Mucosa of stomach (tissue), 1 donor: ENCODE results near the gene LRMDA.

Experiments used
- H3K27me3 ChIP-seq: one replicate; pipeline ENCODE4 v1.7.0; 2013; ENCODE audit warnings: mild to moderate bottlenecking, low read length; ENCODE audit not compliant: control insufficient read depth, insufficient read depth
- H3K36me3 ChIP-seq: one replicate; pipeline ENCODE4 v1.7.0; 2013; ENCODE audit warnings: low read length; ENCODE audit not compliant: control insufficient read depth, insufficient read depth
- H3K4me1 ChIP-seq: one replicate; pipeline ENCODE4 v1.7.0; 2013; ENCODE audit warnings: mild to moderate bottlenecking, low read length; ENCODE audit not compliant: control insufficient read depth, insufficient read depth
- H3K4me3 ChIP-seq: one replicate; pipeline ENCODE4 v1.7.0; 2013; ENCODE audit warnings: low read length
- H3K9ac ChIP-seq: one replicate; pipeline ENCODE4 v1.7.0; 2013; ENCODE audit warnings: mild to moderate bottlenecking, low read length, moderate library complexity
- H3K9me3 ChIP-seq: one replicate; pipeline ENCODE4 v1.7.0; 2013; ENCODE audit warnings: mild to moderate bottlenecking, low read length, moderate library complexity; ENCODE audit not compliant: control insufficient read depth
- donor health status: Pancreatic carcinoma.

LRMDA gene

DNA sequence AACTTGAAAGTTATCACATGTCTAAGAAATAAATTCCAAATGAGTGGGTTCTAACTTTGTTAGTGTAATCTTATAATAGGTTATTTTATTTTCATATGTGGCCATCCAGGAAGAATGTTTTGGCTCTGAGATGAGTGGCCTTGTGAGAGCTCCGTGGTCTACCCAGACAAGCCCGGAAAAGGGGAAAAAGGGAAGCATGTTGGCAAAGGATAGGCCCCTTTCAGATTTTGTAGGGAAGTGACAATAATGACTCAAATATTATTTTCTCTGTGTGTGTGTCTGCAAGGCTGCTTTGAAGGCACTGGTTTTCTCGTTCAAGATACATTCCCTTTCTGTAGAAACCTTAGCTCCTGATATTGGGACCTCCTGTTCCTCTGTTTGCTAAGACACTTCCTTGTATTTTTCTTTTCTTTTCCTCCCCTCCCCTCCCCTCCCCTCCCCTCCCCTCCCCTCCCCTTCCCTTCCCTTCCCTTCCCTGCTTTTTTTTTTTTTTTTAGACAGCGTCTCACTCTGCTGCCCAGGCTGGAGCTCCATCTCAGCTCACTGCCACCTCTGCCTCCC, 240.8 kb downstream of the LRMDA start:
- Histone ChIP-seq H3K4me1 (no peaks in the 10 kb centered on the region), H3K9ac (no peak overlapping the region), H3K36me3 (no peaks in the 10 kb centered on the region), H3K4me3 (no peak overlapping the region), H3K9me3 (no peaks in the 10 kb centered on the region), H3K27me3 (no peaks in the 10 kb centered on the region)

- H3K4me1 ChIP-seq = no peaks in the 10 kb centered on the region
- H3K9me3 ChIP-seq = no peaks in the 10 kb centered on the region
- no peaks in the 10 kb centered on the region for H3K27me3 ChIP-seq
- no peak overlapping the region for H3K4me3 ChIP-seq
- H3K9ac ChIP-seq = no peak overlapping the region
- no peaks in the 10 kb centered on the region for H3K36me3 ChIP-seq
Measured at GRCh38 chr10:75672842-75673241, 241.4 kb downstream of the LRMDA start.

DNA sequence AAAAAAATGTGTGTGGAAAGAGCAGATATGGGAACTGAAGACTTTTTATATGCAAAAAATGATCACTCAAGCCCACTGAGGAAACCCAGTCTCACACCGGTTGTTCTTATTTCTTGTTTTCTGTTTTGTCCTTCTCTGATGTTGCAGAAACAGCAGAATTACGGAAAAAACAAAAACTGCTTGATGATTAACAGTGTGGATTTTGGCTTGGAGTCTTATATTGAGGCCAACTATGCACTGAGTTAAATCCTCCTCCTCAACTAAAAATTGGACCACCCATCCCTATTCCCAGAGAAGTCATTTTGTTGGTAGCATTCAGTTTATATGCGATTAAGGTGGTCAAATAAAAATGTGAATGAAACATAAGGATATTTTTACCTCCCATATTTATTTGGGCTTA, 246.1 kb downstream of the LRMDA start:
- no peaks in the 10 kb centered on the region for H3K27me3 ChIP-seq
- no peaks in the 10 kb centered on the region for H3K36me3 ChIP-seq
- H3K4me3 ChIP-seq = no peak overlapping the region
- no peaks in the 10 kb centered on the region for H3K9me3 ChIP-seq
- H3K9ac ChIP-seq = no peak overlapping the region
- no peaks in the 10 kb centered on the region for H3K4me1 ChIP-seq

DNA sequence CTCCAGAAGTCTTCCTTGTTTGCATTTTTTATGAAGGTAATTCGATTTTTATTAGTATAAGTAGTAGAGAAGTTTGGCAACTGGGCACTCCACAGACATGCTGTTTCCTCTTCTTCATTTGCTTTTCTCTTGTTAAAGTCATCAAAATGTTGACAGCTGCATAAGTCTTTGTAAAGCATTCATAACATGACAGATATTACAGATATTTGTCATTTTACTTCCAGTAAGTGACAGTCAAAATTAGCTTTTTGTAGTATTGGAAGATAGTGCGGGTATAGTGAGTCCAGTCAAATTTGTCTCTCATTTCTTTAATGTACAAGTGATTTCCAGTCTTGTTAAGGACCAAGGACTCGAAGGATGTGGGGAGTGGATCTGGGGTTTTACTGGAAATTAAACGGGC, 247.1 kb downstream of the LRMDA start:
- Histone ChIP-seq H3K4me1 (no peaks in the 10 kb centered on the region), H3K36me3 (no peaks in the 10 kb centered on the region), H3K4me3 (no peak overlapping the region), H3K9ac (no peak overlapping the region), H3K9me3 (no peaks in the 10 kb centered on the region), H3K27me3 (no peaks in the 10 kb centered on the region)

DNA sequence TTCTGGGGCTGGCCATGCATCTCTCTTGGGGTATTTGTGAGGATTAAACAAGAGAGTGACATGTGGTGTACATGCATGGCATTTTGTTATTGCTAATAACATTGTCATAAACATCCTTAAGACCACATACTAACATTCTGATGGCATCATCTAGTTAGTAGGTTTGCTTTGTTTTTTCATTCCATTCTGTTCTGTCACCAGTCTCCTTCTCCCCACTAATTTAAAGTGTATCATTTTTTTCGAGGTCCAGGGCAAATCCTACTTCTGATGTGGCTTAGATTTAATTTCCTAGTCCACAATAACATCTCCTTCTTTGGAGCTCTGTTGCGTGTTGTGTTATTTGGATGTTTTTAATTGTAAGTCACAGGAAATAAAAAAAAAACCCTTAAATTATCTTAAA, 248.1 kb downstream of the LRMDA start:
- no peaks in the 10 kb centered on the region for H3K4me1 ChIP-seq
- no peaks in the 10 kb centered on the region for H3K9me3 ChIP-seq
- no peak overlapping the region for H3K9ac ChIP-seq
- no peaks in the 10 kb centered on the region for H3K27me3 ChIP-seq
- no peak overlapping the region for H3K4me3 ChIP-seq
- H3K36me3 ChIP-seq = no peaks in the 10 kb centered on the region

DNA sequence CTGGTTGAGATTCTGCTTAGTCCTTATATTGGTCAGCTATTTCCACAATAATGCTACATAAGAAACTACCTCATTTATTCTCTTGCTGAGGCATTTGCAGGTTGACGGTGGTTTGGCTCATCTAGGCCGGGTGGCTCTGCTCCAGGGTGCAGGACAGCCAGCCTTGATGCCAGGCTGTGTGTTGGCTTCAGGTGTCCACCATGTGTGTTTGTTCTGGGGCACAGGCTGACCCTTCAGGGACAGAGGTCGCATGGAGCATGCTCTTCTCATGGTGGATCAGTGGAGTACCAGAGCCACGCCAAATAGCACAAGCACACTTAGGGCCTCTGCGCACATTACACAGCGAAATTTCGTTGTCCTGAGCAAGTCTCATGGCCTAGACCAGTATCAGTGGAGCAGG, 249.9 kb downstream of the LRMDA start:
- no peaks in the 10 kb centered on the region for H3K4me1 ChIP-seq
- H3K9me3 ChIP-seq = no peaks in the 10 kb centered on the region
- H3K36me3 ChIP-seq = no peaks in the 10 kb centered on the region
- no peaks in the 10 kb centered on the region for H3K27me3 ChIP-seq
- no peak overlapping the region for H3K9ac ChIP-seq
- H3K4me3 ChIP-seq = no peak overlapping the region

DNA sequence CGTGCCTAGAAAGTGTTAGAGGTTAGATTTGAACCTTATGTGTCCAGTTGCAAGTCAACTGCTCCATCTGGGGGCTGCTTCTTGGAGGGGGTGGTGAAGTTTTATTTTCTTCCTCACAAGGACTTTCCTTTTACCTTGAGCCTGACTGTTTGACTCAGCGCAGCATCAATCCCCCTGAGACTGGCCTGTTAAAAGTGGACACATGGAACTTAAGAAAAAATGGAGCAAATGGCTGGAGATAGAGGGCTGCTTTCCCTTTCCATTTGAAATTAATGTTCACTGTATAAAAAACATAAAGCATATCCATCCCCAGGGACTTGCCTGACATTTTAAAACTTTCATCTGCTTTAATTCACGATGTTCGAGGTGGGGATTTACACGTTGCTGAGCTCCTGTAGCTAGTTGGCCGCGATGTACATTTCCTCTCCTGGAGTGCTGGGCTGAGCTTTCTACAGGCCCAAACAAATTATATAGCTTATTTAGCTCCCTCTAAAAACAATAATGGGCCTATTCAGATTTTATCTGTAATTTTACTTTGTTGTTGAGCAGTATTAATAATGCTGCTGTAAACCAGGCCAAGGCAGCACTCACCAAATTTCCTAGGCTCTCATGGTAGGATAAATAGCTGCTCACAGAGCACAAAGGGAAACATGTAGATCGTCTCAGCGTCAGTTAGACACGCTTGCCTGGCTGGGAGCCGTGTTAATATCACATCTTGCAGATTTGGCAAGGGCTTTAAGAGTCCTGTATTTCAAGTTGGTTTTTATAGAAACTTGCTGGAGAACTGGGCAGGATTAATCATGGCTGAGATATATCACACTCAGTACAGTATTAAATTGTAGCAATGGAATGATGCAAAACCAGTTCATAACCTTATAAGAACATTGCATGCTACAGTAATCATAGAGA, 251.5 kb downstream of the LRMDA start:
- H3K27me3 ChIP-seq = no peaks in the 10 kb centered on the region
- no peaks in the 10 kb centered on the region for H3K4me1 ChIP-seq
- H3K4me3 ChIP-seq = no peak overlapping the region
- no peaks in the 10 kb centered on the region for H3K9me3 ChIP-seq
- no peak overlapping the region for H3K9ac ChIP-seq
- no peaks in the 10 kb centered on the region for H3K36me3 ChIP-seq

- Histone ChIP-seq H3K27me3 (no peaks in the 10 kb centered on the region), H3K9me3 (no peaks in the 10 kb centered on the region), H3K4me1 (no peaks in the 10 kb centered on the region), H3K9ac (no peak overlapping the region), H3K36me3 (no peaks in the 10 kb centered on the region), H3K4me3 (no peak overlapping the region)
Measured at GRCh38 chr10:75685187-75685586, 253.8 kb downstream of the LRMDA start.

DNA sequence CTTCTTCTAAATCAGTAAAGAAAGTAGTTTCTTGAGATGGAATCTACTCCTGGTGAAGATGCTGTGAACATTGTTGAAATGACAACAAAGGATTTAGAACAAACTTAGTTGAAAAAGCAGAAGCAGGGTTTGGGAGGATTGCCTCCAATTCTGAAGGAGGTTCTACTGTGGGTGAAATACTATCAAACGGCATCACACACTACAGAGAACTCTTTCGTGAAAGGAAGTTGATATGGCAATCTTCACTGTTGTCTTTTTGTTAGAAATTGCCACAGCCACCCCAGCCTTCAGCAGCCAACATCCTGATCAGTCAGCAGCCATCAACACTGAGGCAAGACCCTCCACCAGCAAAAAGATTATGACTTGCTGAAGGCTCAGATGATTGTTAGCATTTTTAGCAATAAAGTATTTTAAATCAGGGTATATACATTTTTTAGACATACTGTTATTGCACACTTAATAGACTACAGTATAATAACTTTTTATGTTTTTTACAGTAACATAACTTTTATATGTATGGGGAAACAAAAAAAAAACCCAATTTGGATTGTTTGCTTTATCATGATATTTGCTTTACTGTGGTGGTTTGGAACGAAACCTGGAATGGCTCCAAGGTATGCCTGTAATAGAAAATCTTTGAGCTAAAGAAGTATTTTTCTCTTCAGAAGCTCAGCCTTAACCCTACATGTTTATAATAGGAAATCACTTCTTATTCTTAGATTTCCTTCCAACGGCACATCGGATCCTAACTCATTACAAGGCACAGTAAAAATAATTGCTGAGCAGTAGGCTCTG, 257.3 kb downstream of the LRMDA start:
- Histone ChIP-seq H3K9me3 (no peaks in the 10 kb centered on the region), H3K36me3 (no peaks in the 10 kb centered on the region), H3K27me3 (no peaks in the 10 kb centered on the region), H3K4me1 (no peaks in the 10 kb centered on the region), H3K4me3 (no peak overlapping the region), H3K9ac (no peak overlapping the region)

DNA sequence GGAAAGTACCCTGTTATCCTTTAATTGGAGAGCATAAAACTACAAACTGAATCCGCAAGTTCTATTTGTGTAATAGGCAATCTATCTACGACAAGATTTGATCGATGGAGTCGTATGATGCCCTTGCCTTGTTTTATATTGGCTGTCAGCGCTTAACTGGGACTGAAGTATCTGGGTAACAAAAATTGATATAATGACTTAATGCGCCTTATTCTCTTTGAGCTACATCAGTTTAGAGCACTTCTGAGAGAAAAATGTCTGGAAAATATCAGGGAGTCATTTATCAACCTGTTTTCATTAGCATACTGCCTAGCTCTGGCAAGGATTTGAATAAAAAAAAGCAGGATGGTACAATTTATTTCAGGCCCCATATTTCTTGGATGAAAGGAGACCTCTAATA, 262.1 kb downstream of the LRMDA start:
- no peak overlapping the region for H3K9ac ChIP-seq
- H3K9me3 ChIP-seq = no peaks in the 10 kb centered on the region
- no peak overlapping the region for H3K4me3 ChIP-seq
- H3K27me3 ChIP-seq = no peaks in the 10 kb centered on the region
- no peaks in the 10 kb centered on the region for H3K36me3 ChIP-seq
- H3K4me1 ChIP-seq = no peaks in the 10 kb centered on the region

GRCh38 chr10:75694269-75694668, 262.8 kb downstream of the LRMDA start:
- Histone ChIP-seq H3K4me1 (no peaks in the 10 kb centered on the region), H3K4me3 (no peak overlapping the region), H3K9ac (no peak overlapping the region), H3K9me3 (no peaks in the 10 kb centered on the region), H3K27me3 (no peaks in the 10 kb centered on the region), H3K36me3 (no peaks in the 10 kb centered on the region)

GRCh38 chr10:75694790-75695189, 263.4 kb downstream of the LRMDA start:
- Histone ChIP-seq H3K9ac (no peak overlapping the region), H3K27me3 (no peaks in the 10 kb centered on the region), H3K9me3 (no peaks in the 10 kb centered on the region), H3K4me1 (no peaks in the 10 kb centered on the region), H3K4me3 (no peak overlapping the region), H3K36me3 (no peaks in the 10 kb centered on the region)
